CD14-positive monocyte (primary cell): ENCODE results near the gene TLX1. TPM values are rescaled to one million over a fixed set of nuclear protein-coding genes. Genes with fewer than 3 reads are reported as not detected.

Experiments
- DNase-seq, 3 donors: peaks; one replicate each; pipeline ENCODE4 v3.0.0-alpha.2; 2011 to 2022
- H2AFZ ChIP-seq: 2 replicates; pipeline ENCODE4 v1.6.0; 2012; ENCODE audit warnings: mild to moderate bottlenecking, low read depth, low read length, inconsistent platforms; ENCODE audit not compliant: insufficient read depth, poor library complexity, severe bottlenecking
- H3K27ac ChIP-seq, 2 donors: 1 replicate in 1 of 2; 2 replicates in 1 of 2; pipeline ENCODE4 v1.5.1; 2012 to 2013; ENCODE audit warnings: low read length in 2 of 2, control low read depth in 1 of 2, inconsistent platforms in 1 of 2, low read depth in 1 of 2, mild to moderate bottlenecking in 1 of 2
- H3K27me3 ChIP-seq, 2 donors: one replicate each; pipeline versions ENCODE4 v1.6.0 to v1.6.1; 2011 to 2013; ENCODE audit warnings: low read length in 2 of 2; ENCODE audit not compliant: control insufficient read depth in 2 of 2, insufficient read depth in 2 of 2
- H3K36me3 ChIP-seq, 2 donors: replicated peaks in 1 of 2; 1 replicate in 1 of 2; 2 replicates in 1 of 2; pipeline versions ENCODE4 v1.5.1 to v1.6.1; 2012 to 2013; ENCODE audit warnings: low read length in 2 of 2, control low read depth in 1 of 2, inconsistent platforms in 1 of 2, mild to moderate bottlenecking in 1 of 2; ENCODE audit not compliant: insufficient read depth in 2 of 2, control insufficient read depth in 1 of 2
- H3K4me1 ChIP-seq, 2 donors: 1 replicate in 1 of 2; 2 replicates in 1 of 2; pipeline versions ENCODE4 v1.5.1 to v1.6.1; 2012 to 2013; ENCODE audit warnings: low read length in 2 of 2, control low read depth in 1 of 2, inconsistent platforms in 1 of 2, mild to moderate bottlenecking in 1 of 2, moderate library complexity in 1 of 2; ENCODE audit not compliant: insufficient read depth in 2 of 2, control insufficient read depth in 1 of 2
- H3K4me2 ChIP-seq: replicated peaks from 2 replicates; pipeline ENCODE3; 2012; ENCODE audit warnings: low read length, moderate library complexity, mild to moderate bottlenecking; ENCODE audit not compliant: poor library complexity, severe bottlenecking; ENCODE audit errors: extremely low read depth
- H3K4me3 ChIP-seq, 3 experiments: fragments of 200-600 bp in 1 of 3; sonication (generic) in 1 of 3; replicated peaks in 1 of 3; 1 replicate in 2 of 3; 2 replicates in 1 of 3; pipeline ENCODE4 v1.5.1; 2011 to 2013; ENCODE audit warnings: low read length in 3 of 3, mild to moderate bottlenecking in 3 of 3, control low read depth in 2 of 3, low read depth in 2 of 3, inconsistent platforms in 1 of 3, moderate library complexity in 1 of 3
- H3K79me2 ChIP-seq: 2 replicates; pipeline ENCODE4 v1.6.0; 2012; ENCODE audit warnings: mild to moderate bottlenecking, control low read depth, inconsistent platforms, low read length, moderate library complexity; ENCODE audit not compliant: insufficient read depth
- H3K9ac ChIP-seq: 2 replicates; pipeline ENCODE4 v1.6.0; 2017; ENCODE audit warnings: low read length, mild to moderate bottlenecking; ENCODE audit not compliant: insufficient read depth, poor library complexity, severe bottlenecking
- H3K9me3 ChIP-seq, 2 donors: replicated peaks in 1 of 2; 1 replicate in 1 of 2; 2 replicates in 1 of 2; pipeline versions ENCODE4 v1.5.1 to v1.6.1; 2012 to 2013; ENCODE audit warnings: low read length in 2 of 2, control low read depth in 1 of 2; ENCODE audit not compliant: control insufficient read depth in 1 of 2, insufficient read depth in 1 of 2
- H4K20me1 ChIP-seq: 2 replicates; pipeline ENCODE4 v1.6.0; 2012; ENCODE audit warnings: mild to moderate bottlenecking, low read length, control low read depth, moderate library complexity; ENCODE audit not compliant: insufficient read depth
- H3K27ac Mint-ChIP-seq, 7 donors: one replicate each; pipeline ENCODE4 v1.8.0; 2020; ENCODE audit warnings: mild to moderate bottlenecking in 7 of 7, mixed read lengths in 7 of 7, moderate library complexity in 6 of 7, inconsistent platforms in 2 of 7
- H3K27me3 Mint-ChIP-seq, 3 donors: one replicate each; pipeline ENCODE4 v1.8.0; 2021 to 2022; ENCODE audit warnings: low read depth in 3 of 3, mild to moderate bottlenecking in 3 of 3, mixed read lengths in 3 of 3, moderate library complexity in 3 of 3, inconsistent platforms in 1 of 3
- H3K36me3 Mint-ChIP-seq, 2 donors: one replicate each; pipeline ENCODE4 v1.8.0; 2020; ENCODE audit warnings: mixed read lengths in 2 of 2, inconsistent platforms in 1 of 2, mild to moderate bottlenecking in 1 of 2
- H3K4me1 Mint-ChIP-seq: one replicate; pipeline ENCODE4 v1.8.0; 2020; ENCODE audit warnings: mild to moderate bottlenecking, mixed read lengths
- H3K4me3 Mint-ChIP-seq, 2 donors: one replicate each; pipeline ENCODE4 v1.8.0; 2020; ENCODE audit warnings: mild to moderate bottlenecking in 2 of 2, mixed read lengths in 2 of 2, moderate library complexity in 1 of 2
- H3K9me3 Mint-ChIP-seq, 7 donors: one replicate each; pipeline ENCODE4 v1.8.0; 2020 to 2022; ENCODE audit warnings: mixed read lengths in 7 of 7, mild to moderate bottlenecking in 6 of 7, moderate library complexity in 6 of 7, inconsistent platforms in 2 of 7
- WGBS: methylation state at CpG from one replicate; pipeline ENCODE4 v1.1.5; 2013; ENCODE audit warnings: missing lambda C conversion rate; ENCODE audit not compliant: insufficient coverage; 5-methylcytosine and 5-hydroxymethylcytosine counted together
- intact Hi-C, 2 donors: fragments of 100-400 bp; cut with micrococcal nuclease; formaldehyde crosslinking; loops; one replicate each; pipeline versions ENCODE4 v1.15.0 to v1.15.1; 2023
- polyA plus RNA-seq, 3 donors: library from polyadenylated mRNA; depleted of rRNA in 1 of 3; unstranded in 2 of 3; stranded (reverse) in 1 of 3; fragments of 300-500 nt in 2 of 3; fragments of >200 nt in 1 of 3; fragmentation: Illumina TruSeq in 2 of 3; gene quantifications; 1 replicate in 2 of 3; 2 replicates in 1 of 3; pipeline ENCODE4 v1.2.3, GENCODE V29; 2012 to 2021
- TF ChIP-seq, protein P1 (sequence below): fragments of 200-600 bp; IDR thresholded peaks from one replicate; pipeline ENCODE4 v1.8.0; 2022; ENCODE audit warnings: antibody characterized with exemption, mild to moderate bottlenecking

The TLX1 gene
- polyA plus RNA-seq, 3 donors: not detected

DNA sequence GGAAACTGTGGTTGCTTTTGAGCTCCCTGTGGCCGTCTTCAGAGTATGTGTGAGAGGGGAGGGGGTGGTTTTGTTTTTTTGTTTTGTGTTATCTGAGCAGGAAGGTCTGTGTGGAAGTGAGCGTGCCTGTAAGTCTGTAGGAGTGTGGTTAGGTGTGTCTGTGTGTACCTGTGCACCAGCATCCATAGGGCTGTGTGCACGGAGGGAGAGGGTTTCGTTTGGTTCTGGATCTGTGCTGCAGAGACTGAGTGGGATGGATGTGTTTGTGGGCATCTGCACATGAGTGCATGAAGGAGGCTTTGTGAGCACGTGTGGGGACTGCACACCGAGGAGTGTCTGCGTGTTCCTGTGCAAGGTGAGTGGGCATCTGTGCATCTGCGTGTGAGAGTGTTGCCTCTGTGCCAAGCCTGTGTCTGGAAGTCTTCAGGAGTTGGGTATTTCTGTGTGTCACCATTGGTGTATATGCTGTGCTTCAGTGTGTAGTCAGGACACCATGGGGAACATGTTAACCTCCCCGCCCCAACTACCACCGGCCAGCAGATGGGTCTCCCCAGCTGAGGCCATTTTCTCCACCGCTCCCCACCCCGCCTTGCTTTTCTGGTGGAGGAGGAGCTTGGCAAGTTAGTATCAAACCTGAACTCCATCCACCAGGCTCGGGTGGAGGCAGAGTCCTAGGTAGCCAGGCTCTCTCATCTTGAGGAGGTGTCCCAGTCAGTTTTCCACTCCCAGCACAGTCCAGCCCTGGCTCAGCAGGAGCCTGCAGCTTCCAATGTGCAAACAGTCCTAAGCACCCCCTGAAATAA, 7.1 kb upstream of the TLX1 start:
- no peak for DNase-seq
- Histone ChIP-seq H3K27me3 (peaks cover 90 to 100% of the 10 kb centered on the region in 2 donors), H2AFZ (no peak overlapping the region), H3K9me3 (peaks cover 4 to 48% of the 10 kb centered on the region in 2 donors), H3K4me1 (peaks cover 12% of the 10 kb centered on the region in 2 donors), H3K36me3 (no peaks in the 10 kb centered on the region), H3K27ac (no peak overlapping the region), H3K9ac (no peak overlapping the region), H3K4me3 (no peak overlapping the region), H4K20me1 (no peaks in the 10 kb centered on the region), H3K79me2 (no peaks in the 10 kb centered on the region), H3K4me2 (no peak overlapping the region)
- intact Hi-C loops: no loop called here
- H3K36me3 Mint-ChIP-seq: peaks cover 7 to 10% of the 10 kb centered on the region in 2 donors
- 24% methylated on average over 9 of the region's 13 CpGs for WGBS
- peak overlapping the region in 1 of 2 donors; percentile 80 for H3K4me3 Mint-ChIP-seq
- peaks cover 96 to 98% (median 97%) of the 10 kb centered on the region in 3 donors for H3K27me3 Mint-ChIP-seq
- peaks cover 0 to 23% (median 6%) of the 10 kb centered on the region in 7 donors for H3K9me3 Mint-ChIP-seq
- H3K27ac Mint-ChIP-seq: no peak overlapping the region
- H3K4me1 Mint-ChIP-seq: peaks cover 16% of the 10 kb centered on the region
- TF ChIP-seq, protein P1, sequence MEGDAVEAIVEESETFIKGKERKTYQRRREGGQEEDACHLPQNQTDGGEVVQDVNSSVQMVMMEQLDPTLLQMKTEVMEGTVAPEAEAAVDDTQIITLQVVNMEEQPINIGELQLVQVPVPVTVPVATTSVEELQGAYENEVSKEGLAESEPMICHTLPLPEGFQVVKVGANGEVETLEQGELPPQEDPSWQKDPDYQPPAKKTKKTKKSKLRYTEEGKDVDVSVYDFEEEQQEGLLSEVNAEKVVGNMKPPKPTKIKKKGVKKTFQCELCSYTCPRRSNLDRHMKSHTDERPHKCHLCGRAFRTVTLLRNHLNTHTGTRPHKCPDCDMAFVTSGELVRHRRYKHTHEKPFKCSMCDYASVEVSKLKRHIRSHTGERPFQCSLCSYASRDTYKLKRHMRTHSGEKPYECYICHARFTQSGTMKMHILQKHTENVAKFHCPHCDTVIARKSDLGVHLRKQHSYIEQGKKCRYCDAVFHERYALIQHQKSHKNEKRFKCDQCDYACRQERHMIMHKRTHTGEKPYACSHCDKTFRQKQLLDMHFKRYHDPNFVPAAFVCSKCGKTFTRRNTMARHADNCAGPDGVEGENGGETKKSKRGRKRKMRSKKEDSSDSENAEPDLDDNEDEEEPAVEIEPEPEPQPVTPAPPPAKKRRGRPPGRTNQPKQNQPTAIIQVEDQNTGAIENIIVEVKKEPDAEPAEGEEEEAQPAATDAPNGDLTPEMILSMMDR: no peak

DNA sequence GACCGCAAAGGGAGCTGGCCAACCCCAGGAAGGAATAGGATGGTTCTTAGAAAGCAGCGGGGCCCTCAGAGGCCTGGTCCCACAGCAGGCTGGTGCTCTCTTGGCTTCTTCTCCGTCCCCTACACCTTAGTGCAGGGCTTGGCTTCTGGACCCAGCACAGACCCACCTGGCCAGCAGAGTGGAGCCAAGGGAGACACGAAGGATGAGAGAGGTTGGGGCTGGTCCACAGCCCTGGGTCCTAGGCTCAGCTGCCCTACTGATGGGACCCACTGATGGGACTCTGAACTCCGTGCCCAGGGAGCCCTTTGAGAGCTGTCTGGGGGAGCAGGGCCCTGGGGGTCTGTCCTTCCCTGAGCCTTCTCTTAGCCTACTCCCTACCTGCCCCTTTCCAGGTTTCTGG, 6.2 kb upstream of the TLX1 start:
- H3K9me3 ChIP-seq: peaks cover 4 to 49% of the 10 kb centered on the region in 2 donors
- H3K4me1 Mint-ChIP-seq: peaks cover 16% of the 10 kb centered on the region
- H3K27me3 Mint-ChIP-seq: peaks cover 96 to 98% (median 97%) of the 10 kb centered on the region in 3 donors
- H3K4me1 ChIP-seq: peaks cover 12% of the 10 kb centered on the region in 2 donors
- WGBS: 95% methylated on average over 3 of the region's 5 CpGs
- no peaks in the 10 kb centered on the region for H3K36me3 ChIP-seq
- no peaks in the 10 kb centered on the region for H3K79me2 ChIP-seq
- no peak overlapping the region for H3K27ac ChIP-seq
- no peak overlapping the region for H2AFZ ChIP-seq
- TF ChIP-seq, protein P1: no peak
- H3K9ac ChIP-seq: no peak overlapping the region
- H3K36me3 Mint-ChIP-seq: peaks cover 7 to 10% of the 10 kb centered on the region in 2 donors
- no peak overlapping the region for H3K4me3 ChIP-seq
- peaks cover 0 to 23% (median 9%) of the 10 kb centered on the region in 7 donors for H3K9me3 Mint-ChIP-seq
- no peak for DNase-seq
- peak overlapping the region in 1 of 2 donors; percentile 80 for H3K4me3 Mint-ChIP-seq
- H3K27ac Mint-ChIP-seq: no peak overlapping the region
- H4K20me1 ChIP-seq: no peaks in the 10 kb centered on the region
- H3K4me2 ChIP-seq: no peak overlapping the region
- intact Hi-C loops: no loop called here
- peaks cover 89 to 98% of the 10 kb centered on the region in 2 donors for H3K27me3 ChIP-seq
